RWPE1 (cell line): ENCODE measurements around the gene EIF3D.

Experiments used
- CTCF ChIA-PET: fragments of 350-600 bp; sonication (Branson Sonifier 250); formaldehyde crosslinking; extraction: SDS; loops from one replicate; lab custom pipeline; 2021; lab: Yijun Ruan, JAX
- POLR2A ChIA-PET: fragments of 400-600 bp; formaldehyde crosslinking; extraction: SDS; loops from one replicate; lab custom pipeline; 2020; ENCODE audit warnings: antibody characterized with exemption; ENCODE audit not compliant: low non-redundant PET; lab: Yijun Ruan, JAX
- DNase-seq: peaks from one replicate; pipeline ENCODE4 v3.0.0; 2012; ENCODE audit warnings: low spot score
- H3K27ac ChIP-seq: fragments of 450-650 bp; 2 replicates; pipeline ENCODE4 v1.5.1; 2017
- TF ChIP-seq, protein P1 (sequence below): fragments of 450-650 bp; conservative IDR thresholded peaks from 2 replicates; pipeline ENCODE4 v1.5.1; 2017; ENCODE audit warnings: low read depth, mild to moderate bottlenecking

The EIF3D gene

GRCh38 chr22:36512333-36512732 is 16.6 kb downstream of the EIF3D start:
- peak overlapping the region; percentile 41; the same call in 1 of the 2 replicates for H3K27ac ChIP-seq
- ChIA-PET POLR2A (no interaction called here), CTCF (no interaction called here)
- DNase-seq: no peak
- TF ChIP-seq, protein P1, sequence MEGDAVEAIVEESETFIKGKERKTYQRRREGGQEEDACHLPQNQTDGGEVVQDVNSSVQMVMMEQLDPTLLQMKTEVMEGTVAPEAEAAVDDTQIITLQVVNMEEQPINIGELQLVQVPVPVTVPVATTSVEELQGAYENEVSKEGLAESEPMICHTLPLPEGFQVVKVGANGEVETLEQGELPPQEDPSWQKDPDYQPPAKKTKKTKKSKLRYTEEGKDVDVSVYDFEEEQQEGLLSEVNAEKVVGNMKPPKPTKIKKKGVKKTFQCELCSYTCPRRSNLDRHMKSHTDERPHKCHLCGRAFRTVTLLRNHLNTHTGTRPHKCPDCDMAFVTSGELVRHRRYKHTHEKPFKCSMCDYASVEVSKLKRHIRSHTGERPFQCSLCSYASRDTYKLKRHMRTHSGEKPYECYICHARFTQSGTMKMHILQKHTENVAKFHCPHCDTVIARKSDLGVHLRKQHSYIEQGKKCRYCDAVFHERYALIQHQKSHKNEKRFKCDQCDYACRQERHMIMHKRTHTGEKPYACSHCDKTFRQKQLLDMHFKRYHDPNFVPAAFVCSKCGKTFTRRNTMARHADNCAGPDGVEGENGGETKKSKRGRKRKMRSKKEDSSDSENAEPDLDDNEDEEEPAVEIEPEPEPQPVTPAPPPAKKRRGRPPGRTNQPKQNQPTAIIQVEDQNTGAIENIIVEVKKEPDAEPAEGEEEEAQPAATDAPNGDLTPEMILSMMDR: no peak

DNA sequence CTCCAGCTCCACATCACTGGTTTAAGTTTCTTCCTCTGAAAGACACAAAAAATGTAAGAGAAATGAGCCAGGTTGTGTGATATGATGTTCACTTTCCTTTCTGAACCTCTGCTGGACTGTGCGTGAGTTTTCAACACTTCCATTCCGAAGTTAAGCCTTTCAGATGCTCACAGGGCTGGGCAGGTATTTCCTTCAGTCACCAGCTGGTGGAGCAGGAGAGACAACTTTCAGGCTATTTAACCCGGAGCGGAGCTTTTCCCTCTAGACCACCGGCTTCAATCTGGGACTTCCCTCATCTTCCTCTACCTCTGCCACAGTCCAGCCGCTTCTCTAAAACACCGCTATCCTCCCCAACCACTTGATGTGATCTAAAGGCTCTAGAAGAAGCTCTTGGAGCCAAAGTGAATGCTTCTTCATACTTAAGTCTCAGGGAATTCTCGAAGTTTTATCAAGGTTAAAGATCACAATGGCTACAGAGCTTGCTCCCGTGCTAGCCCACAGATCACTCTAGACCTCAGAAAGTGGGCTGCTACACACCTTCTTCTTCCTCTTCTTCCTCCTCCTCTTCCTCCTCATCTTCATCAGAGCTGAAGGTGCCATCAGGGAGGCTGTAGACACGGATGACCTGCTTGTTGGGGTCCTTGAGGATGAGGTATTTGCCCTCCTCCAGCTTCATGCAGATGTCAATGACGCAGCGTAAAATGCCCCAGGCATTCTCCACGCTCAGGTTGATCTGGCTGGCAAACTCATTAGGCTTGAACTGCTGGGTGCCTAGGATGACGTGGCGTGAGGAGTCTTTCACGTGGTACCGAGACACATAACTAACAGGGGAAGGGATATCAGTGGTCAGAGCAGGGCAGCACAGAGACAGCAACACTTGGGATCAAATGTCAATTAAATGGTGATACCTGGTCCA is 17.7 kb downstream of the EIF3D start:
- ChIA-PET POLR2A (interaction anchor here (0.6 kb wide), 1 partner anchor 10 kb away, joined by 5 read pairs; no protein-coding TSS in a partner anchor), CTCF (interaction anchor here (0.6 to 1.1 kb wide), 4 partner anchors 22 to 1024 kb away, joined by 3 to 7 read pairs (median 3); no protein-coding TSS in a partner anchor)
- TF ChIP-seq, protein P1: peak; percentile 66
- peak overlapping the region; percentile 41 for H3K27ac ChIP-seq
- peak; percentile 30 for DNase-seq

- POLR2A ChIA-PET: interaction anchor here (0.6 kb wide), 1 partner anchor 10 kb away, joined by 5 read pairs; no protein-coding TSS in a partner anchor
- CTCF ChIA-PET: interaction anchor here (0.6 to 1.1 kb wide), 3 partner anchors 21 to 121 kb away, joined by 3 to 7 read pairs (median 3); no protein-coding TSS in a partner anchor
- no peak for DNase-seq
- peak overlapping the region; percentile 49 for H3K27ac ChIP-seq
- TF ChIP-seq, protein P1: no peak
Observed at GRCh38 chr22:36510384-36510783, 18.6 kb downstream of the EIF3D start.

GRCh38 chr22:36507518-36508010 is 21.4 kb downstream of the EIF3D start:
- POLR2A ChIA-PET: interaction anchor here (0.7 kb wide), 1 partner anchor 30 kb away, joined by 5 read pairs; no protein-coding TSS in a partner anchor
- TF ChIP-seq, protein P1: no peak
- CTCF ChIA-PET: no interaction called here
- H3K27ac ChIP-seq: peak overlapping the region; percentile 82
- DNase-seq: no peak

- H3K27ac ChIP-seq: peak within 1 kb of the TSS; percentile 82
- ChIA-PET CTCF (interaction anchor here (0.6 kb wide), 1 partner anchor 47 kb away, joined by 4 read pairs; no protein-coding TSS in a partner anchor), POLR2A (no interaction called here)
- TF ChIP-seq, protein P1: no peak
- DNase-seq: peak; percentile 85
Observed at GRCh38 chr22:36506637-36507517, 22.1 kb downstream of the EIF3D start, which contains the start of gene FOXRED2. FOXRED2 (minus strand) TSS chr22:36507040; CDS start chr22:36506422, 618 bp downstream.
